K562 (cell line): ENCODE measurements around the gene ID1. TPM values are rescaled to one million over a fixed set of nuclear protein-coding genes. Genes with fewer than 3 reads are reported as not detected.

Experiments used
- ATAC-seq: fragments of 200-7000 bp; cut with Tn5 transposase; 3 replicates; pipeline ENCODE4 v1.9.1; 2020; ENCODE audit warnings: moderate library complexity
- BruUV-seq: library from RNA; stranded (reverse); fragments of 400-500 nt; replicated peaks from 2 replicates; lab custom pipeline; 2021; lab: Mats Ljungman, UMichigan
- CTCF ChIA-PET: fragments of 300-600 bp; formaldehyde crosslinking; extraction: SDS; loops from one replicate; lab custom pipeline; 2021; ENCODE audit warnings: low intra/inter-chr PET ratio; lab: Yijun Ruan, JAX
- POLR2A ChIA-PET: fragments of 300-600, 350-650 bp; sonication (Branson Sonifier 250); formaldehyde crosslinking; extraction: SDS; loops from one replicate; lab custom pipeline; 2021; ENCODE audit warnings: antibody characterized with exemption, inconsistent platforms; lab: Yijun Ruan, JAX
- DNase-seq, 4 experiments: peaks; one replicate each; pipeline versions ENCODE4 v3.0.0 to v3.0.0-alpha.2; 2011 to 2018; ENCODE audit warnings: low spot score in 3 of 4, mixed read lengths in 3 of 4; ENCODE audit errors: extremely low read depth in 1 of 4
- FAIRE-seq: peaks from 2 replicates; lab custom pipeline; 2011; peaks lifted over from hg19 to GRCh38; lab: Jason Lieb, UNC
- H2AFZ ChIP-seq: 2 replicates; pipeline ENCODE4 v1.6.0; 2011; ENCODE audit warnings: low read depth, low read length, control low read depth, inconsistent platforms
- H3K27ac ChIP-seq: fragments of 200-600 bp; 3 replicates; pipeline ENCODE4 v1.8.0; 2011; ENCODE audit warnings: low read depth, mild to moderate bottlenecking, control low read depth, inconsistent platforms, low read length, moderate library complexity, mixed read lengths; ENCODE audit errors: extremely low read depth
- H3K27me3 ChIP-seq, 2 experiments: fragments of 300-600 bp in 1 of 2; 2 replicates in 1 of 2; 3 replicates in 1 of 2; pipeline versions ENCODE4 v1.6.0 to v1.8.0; 2011; ENCODE audit warnings: inconsistent platforms in 2 of 2, low read length in 2 of 2, mild to moderate bottlenecking in 1 of 2, mixed read lengths in 1 of 2, moderate library complexity in 1 of 2; ENCODE audit not compliant: control insufficient read depth in 2 of 2, insufficient read depth in 2 of 2
- H3K36me3 ChIP-seq: fragments of 300-600 bp; 3 replicates; pipeline ENCODE4 v1.8.0; 2011; ENCODE audit warnings: mild to moderate bottlenecking, low read length, inconsistent platforms; ENCODE audit not compliant: control insufficient read depth, insufficient read depth
- H3K4me1 ChIP-seq, 2 experiments: fragments of 200-600 bp in 1 of 2; replicated peaks in 1 of 2; 2 replicates in 1 of 2; 3 replicates in 1 of 2; pipeline versions ENCODE4 v1.5.1 to v1.8.0; 2011; ENCODE audit warnings: inconsistent platforms in 2 of 2, low read length in 2 of 2, mild to moderate bottlenecking in 1 of 2, mixed read lengths in 1 of 2, moderate library complexity in 1 of 2; ENCODE audit not compliant: control insufficient read depth in 2 of 2, insufficient read depth in 2 of 2
- H3K4me2 ChIP-seq: 2 replicates; pipeline ENCODE4 v1.6.1; 2011; ENCODE audit warnings: low read length, control low read depth, inconsistent platforms, mixed read lengths; ENCODE audit not compliant: insufficient read depth
- H3K4me3 ChIP-seq: fragments of 200-600 bp; sonication (generic), shearing (Covaris generic); 2 replicates; pipeline ENCODE4 v1.5.1; 2016; ENCODE audit warnings: control low read depth, inconsistent platforms
- H3K79me2 ChIP-seq: fragments of 200-600 bp; 3 replicates; pipeline ENCODE4 v1.8.0; 2011; ENCODE audit warnings: low read length, inconsistent platforms; ENCODE audit not compliant: control insufficient read depth, insufficient read depth
- H3K9ac ChIP-seq, 2 experiments: 2 replicates each; pipeline versions ENCODE4 v1.6.0 to v1.6.1; 2011; ENCODE audit warnings: low read depth in 2 of 2, low read length in 2 of 2, control low read depth in 1 of 2, inconsistent platforms in 1 of 2, mild to moderate bottlenecking in 1 of 2, mixed read lengths in 1 of 2; ENCODE audit not compliant: insufficient read depth in 1 of 2
- H3K9me1 ChIP-seq: one replicate; pipeline ENCODE4 v1.6.0; 2011; ENCODE audit warnings: inconsistent platforms, mild to moderate bottlenecking, low read length, moderate library complexity; ENCODE audit not compliant: control insufficient read depth, insufficient read depth
- H3K9me3 ChIP-seq: replicated peaks from 2 replicates; pipeline ENCODE4 v1.5.1; 2011; ENCODE audit warnings: low read depth, low read length, inconsistent platforms; ENCODE audit not compliant: control insufficient read depth, insufficient read depth
- H4K20me1 ChIP-seq: replicated peaks from 2 replicates; pipeline ENCODE4 v1.6.1; 2011; ENCODE audit warnings: low read length, inconsistent platforms, mixed read lengths; ENCODE audit not compliant: control insufficient read depth, insufficient read depth
- ARHGAP35 ChIP-seq: fragments of 450-650 bp; IDR thresholded peaks from 2 replicates; pipeline ENCODE4 v1.6.1; 2018; ENCODE audit not compliant: partially characterized antibody
- CBX1 ChIP-seq: sonication (generic); IDR thresholded peaks from 2 replicates; pipeline ENCODE4 v1.6.1; 2016; ENCODE audit warnings: antibody characterized with exemption, low read depth, mild to moderate bottlenecking
- HOXB6 ChIP-seq: fragments of 250-450 bp; sonication (Bioruptor Pico); IDR thresholded peaks from 2 replicates; pipeline ENCODE4 v1.5.1; 2022; ENCODE audit warnings: mild to moderate bottlenecking, borderline replicate concordance
- JUNB ChIP-seq: fragments of 450-650 bp; formaldehyde crosslinking; conservative IDR thresholded peaks from 2 replicates; pipeline ENCODE4 v1.4.0; 2020; ENCODE audit warnings: mild to moderate bottlenecking
- KDM2B ChIP-seq: fragments of 250-450 bp; sonication (Bioruptor Pico); IDR thresholded peaks from 2 replicates; pipeline ENCODE4 v1.8.0; 2021; ENCODE audit warnings: mild to moderate bottlenecking, moderate library complexity
- RFX1 ChIP-seq: fragments of 450-650 bp; IDR thresholded peaks from 2 replicates; pipeline ENCODE4 v1.6.1; 2016; ENCODE audit warnings: mild to moderate bottlenecking, moderate library complexity
- SMARCA4 ChIP-seq: fragments of 450-650 bp; IDR thresholded peaks from 2 replicates; pipeline ENCODE4 v1.6.1; 2016
- WGBS: fragments of 100-300 bp; shearing (Covaris generic); methylation state at CpG from one replicate; pipeline ENCODE4 v1.1.6; 2016; ENCODE audit warnings: low coverage, mixed read lengths; ENCODE audit not compliant: insufficient coverage; ENCODE audit errors: missing lambda C conversion rate; 5-methylcytosine and 5-hydroxymethylcytosine counted together
- in situ Hi-C: fragments of 300-500 bp; cut with MboI; formaldehyde crosslinking; loops from 4 replicates; pipeline ENCODE4 v1.15.0; 2018; ENCODE audit warnings: inconsistent platforms, mixed read lengths
- intact Hi-C: fragments of 100-400 bp; cut with micrococcal nuclease; formaldehyde crosslinking; loops from 2 replicates; pipeline ENCODE4 v1.14.2; 2022
- polyA plus RNA-seq, 8 experiments: library from polyadenylated mRNA; depleted of rRNA in 4 of 8; stranded (reverse) in 5 of 8; unstranded in 3 of 8; fragments of >200 nt; fragmentation: Nextera tagmentation in 2 of 8; fragmentation: Illumina TruSeq in 1 of 8; extraction: Ambion mirVana in 2 of 8; extraction: Trizol in 1 of 8; gene quantifications; 2 replicates each; pipeline versions ENCODE4 v1.2.1 to v1.2.3, GENCODE V29; 2011 to 2014; ENCODE audit warnings: inconsistent platforms in 1 of 8, missing spikeins in 1 of 8
- total RNA-seq, 7 experiments: library from RNA; depleted of rRNA in 6 of 7; stranded (reverse); fragments of >200 nt in 6 of 7; fragmentation: Illumina TruSeq in 2 of 7; extraction: Trizol in 2 of 7; gene quantifications; 2 replicates each; pipeline versions ENCODE4 v1.2.1 to v1.2.3, GENCODE V29; 2011 to 2021; ENCODE audit warnings: low replicate concordance in 1 of 7
- TF ChIP-seq, protein P1 (sequence below), 2 experiments: fragments of 450-650 bp; conservative IDR thresholded peaks; 2 replicates each; pipeline ENCODE4 v1.6.1; 2017; ENCODE audit warnings: mild to moderate bottlenecking in 2 of 2, moderate library complexity in 2 of 2
- TF ChIP-seq, protein P2 (sequence below): fragments of 450-650 bp; IDR thresholded peaks from 2 replicates; pipeline ENCODE4 v1.6.1; 2017; ENCODE audit warnings: mild to moderate bottlenecking, moderate library complexity
- TF ChIP-seq, protein P3 (sequence below): sonication (generic); formaldehyde crosslinking; IDR thresholded peaks from 2 replicates; pipeline ENCODE4 v1.8.1; 2022; ENCODE audit warnings: missing genetic modification reagents
- TF ChIP-seq, protein P4 (sequence below): fragments of 450-650 bp; formaldehyde crosslinking; IDR thresholded peaks from 2 replicates; pipeline ENCODE4 v1.4.0; 2020; ENCODE audit warnings: mild to moderate bottlenecking, moderate library complexity
- TF ChIP-seq, protein P5 (sequence below): conservative IDR thresholded peaks from 2 replicates; pipeline ENCODE4 v1.6.1; 2011; ENCODE audit warnings: low read depth, mild to moderate bottlenecking, low read length; ENCODE audit not compliant: control insufficient read depth

Gene ID1
- total and polyA plus RNA-seq, 9 of the 15 experiments (the other 6 are each of a cell fraction or from before 2014, with no cell fraction given) = 1.4 to 358 (median 65.0) TPM

DNA sequence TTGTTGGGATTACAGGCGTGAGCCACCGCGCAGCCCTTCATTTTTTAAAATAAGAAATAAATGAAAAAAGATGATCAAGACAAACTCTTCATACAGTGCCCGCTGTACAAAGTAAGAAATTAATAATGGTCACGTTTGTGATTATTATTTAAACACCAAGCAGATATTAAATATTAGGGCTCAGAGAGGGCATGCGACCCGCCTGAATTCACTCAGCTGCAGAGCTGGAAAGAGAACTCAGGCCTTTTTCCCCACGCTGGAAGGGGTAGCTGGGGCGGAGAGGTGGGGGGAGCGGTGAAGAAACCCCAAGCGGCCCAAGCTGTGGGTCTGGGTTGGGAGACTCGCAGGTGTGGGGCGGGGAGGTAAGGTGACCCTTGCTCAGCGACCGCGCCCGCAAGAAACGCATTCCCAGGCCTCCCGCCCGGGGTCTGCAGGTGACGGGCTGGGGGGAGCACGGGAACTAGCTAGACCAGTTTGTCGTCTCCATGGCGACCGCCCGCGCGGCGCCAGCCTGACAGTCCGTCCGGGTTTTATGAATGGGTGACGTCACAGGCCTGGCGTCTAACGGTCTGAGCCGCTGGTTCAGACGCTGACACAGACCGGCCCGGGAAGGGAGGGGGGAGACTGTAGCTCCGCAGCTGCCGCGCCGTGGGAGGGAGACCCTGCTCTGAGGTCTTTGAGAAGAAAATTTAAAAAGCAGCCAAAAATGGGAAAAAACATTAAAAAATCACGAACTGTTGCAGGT is 1.1 kb upstream of the ID1 start:
- FAIRE-seq = peak; percentile 94
- 13% methylated on average over 32 of the region's 43 CpGs for WGBS
- ChIA-PET POLR2A (interaction anchor here (0.9 to 7.6 kb wide), 20 partner anchors 8 to 123 kb away, joined by 3 to 107 read pairs (median 8); partner anchors contain the start of gene BCL2L1), CTCF (no interaction called here)
- Histone ChIP-seq H3K9me1 (no peaks in the 10 kb centered on the region), H3K4me3 (peak overlapping the region; percentile 94), H4K20me1 (no peaks in the 10 kb centered on the region; the same call in 1 of the 2 replicates), H3K4me1 (peaks cover 19 to 52% of the 10 kb centered on the region in 2 experiments; a peak in 4 of 5 replicates), H3K27me3 (no peaks in the 10 kb centered on the region), H3K9me3 (no peaks in the 10 kb centered on the region), H3K4me2 (peak overlapping the region; percentile 98), H3K36me3 (peaks cover 14% of the 10 kb centered on the region; the same call in 1 of the 3 replicates), H3K27ac (peak overlapping the region; percentile 85), H2AFZ (peak overlapping the region; percentile 91), H3K79me2 (peaks cover 35% of the 10 kb centered on the region), H3K9ac (peak overlapping the region; percentile 88 to 99)
- peak; percentile 75 for ATAC-seq
- no TSS peak for BruUV-seq
- intact Hi-C loops = no loop called here
- in situ Hi-C loops = no loop called here
- DNase-seq = peak; percentile 86 to 99 (median 89)
- peak; percentile 97 for TF ChIP-seq RFX1
- TF ChIP-seq, protein P1, sequence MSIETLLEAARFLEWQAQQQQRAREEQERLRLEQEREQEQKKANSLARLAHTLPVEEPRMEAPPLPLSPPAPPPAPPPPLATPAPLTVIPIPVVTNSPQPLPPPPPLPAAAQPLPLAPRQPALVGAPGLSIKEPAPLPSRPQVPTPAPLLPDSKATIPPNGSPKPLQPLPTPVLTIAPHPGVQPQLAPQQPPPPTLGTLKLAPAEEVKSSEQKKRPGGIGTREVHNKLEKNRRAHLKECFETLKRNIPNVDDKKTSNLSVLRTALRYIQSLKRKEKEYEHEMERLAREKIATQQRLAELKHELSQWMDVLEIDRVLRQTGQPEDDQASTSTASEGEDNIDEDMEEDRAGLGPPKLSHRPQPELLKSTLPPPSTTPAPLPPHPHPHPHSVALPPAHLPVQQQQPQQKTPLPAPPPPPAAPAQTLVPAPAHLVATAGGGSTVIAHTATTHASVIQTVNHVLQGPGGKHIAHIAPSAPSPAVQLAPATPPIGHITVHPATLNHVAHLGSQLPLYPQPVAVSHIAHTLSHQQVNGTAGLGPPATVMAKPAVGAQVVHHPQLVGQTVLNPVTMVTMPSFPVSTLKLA (conservative IDR thresholded peaks at IDR 0.05) = peak in 1 of 2 experiments; percentile 73
- TF ChIP-seq, protein P2, sequence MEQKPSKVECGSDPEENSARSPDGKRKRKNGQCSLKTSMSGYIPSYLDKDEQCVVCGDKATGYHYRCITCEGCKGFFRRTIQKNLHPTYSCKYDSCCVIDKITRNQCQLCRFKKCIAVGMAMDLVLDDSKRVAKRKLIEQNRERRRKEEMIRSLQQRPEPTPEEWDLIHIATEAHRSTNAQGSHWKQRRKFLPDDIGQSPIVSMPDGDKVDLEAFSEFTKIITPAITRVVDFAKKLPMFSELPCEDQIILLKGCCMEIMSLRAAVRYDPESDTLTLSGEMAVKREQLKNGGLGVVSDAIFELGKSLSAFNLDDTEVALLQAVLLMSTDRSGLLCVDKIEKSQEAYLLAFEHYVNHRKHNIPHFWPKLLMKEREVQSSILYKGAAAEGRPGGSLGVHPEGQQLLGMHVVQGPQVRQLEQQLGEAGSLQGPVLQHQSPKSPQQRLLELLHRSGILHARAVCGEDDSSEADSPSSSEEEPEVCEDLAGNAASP = no peak
- TF ChIP-seq, protein P3, sequence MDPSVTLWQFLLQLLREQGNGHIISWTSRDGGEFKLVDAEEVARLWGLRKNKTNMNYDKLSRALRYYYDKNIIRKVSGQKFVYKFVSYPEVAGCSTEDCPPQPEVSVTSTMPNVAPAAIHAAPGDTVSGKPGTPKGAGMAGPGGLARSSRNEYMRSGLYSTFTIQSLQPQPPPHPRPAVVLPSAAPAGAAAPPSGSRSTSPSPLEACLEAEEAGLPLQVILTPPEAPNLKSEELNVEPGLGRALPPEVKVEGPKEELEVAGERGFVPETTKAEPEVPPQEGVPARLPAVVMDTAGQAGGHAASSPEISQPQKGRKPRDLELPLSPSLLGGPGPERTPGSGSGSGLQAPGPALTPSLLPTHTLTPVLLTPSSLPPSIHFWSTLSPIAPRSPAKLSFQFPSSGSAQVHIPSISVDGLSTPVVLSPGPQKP = no peak
- TF ChIP-seq, protein P4, sequence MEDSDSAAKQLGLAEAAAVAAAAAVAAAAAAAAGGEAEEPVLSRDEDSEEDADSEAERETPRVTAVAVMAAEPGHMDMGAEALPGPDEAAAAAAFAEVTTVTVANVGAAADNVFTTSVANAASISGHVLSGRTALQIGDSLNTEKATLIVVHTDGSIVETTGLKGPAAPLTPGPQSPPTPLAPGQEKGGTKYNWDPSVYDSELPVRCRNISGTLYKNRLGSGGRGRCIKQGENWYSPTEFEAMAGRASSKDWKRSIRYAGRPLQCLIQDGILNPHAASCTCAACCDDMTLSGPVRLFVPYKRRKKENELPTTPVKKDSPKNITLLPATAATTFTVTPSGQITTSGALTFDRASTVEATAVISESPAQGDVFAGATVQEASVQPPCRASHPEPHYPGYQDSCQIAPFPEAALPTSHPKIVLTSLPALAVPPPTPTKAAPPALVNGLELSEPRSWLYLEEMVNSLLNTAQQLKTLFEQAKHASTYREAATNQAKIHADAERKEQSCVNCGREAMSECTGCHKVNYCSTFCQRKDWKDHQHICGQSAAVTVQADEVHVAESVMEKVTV (CRISPR knock-in tag) = 0 out of 2 replicates have a peak, but pooled peaks have one; percentile 6
- TF ChIP-seq, protein P5, sequence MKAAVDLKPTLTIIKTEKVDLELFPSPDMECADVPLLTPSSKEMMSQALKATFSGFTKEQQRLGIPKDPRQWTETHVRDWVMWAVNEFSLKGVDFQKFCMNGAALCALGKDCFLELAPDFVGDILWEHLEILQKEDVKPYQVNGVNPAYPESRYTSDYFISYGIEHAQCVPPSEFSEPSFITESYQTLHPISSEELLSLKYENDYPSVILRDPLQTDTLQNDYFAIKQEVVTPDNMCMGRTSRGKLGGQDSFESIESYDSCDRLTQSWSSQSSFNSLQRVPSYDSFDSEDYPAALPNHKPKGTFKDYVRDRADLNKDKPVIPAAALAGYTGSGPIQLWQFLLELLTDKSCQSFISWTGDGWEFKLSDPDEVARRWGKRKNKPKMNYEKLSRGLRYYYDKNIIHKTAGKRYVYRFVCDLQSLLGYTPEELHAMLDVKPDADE = peak; percentile 75
- TF ChIP-seq JUNB = peak; percentile 43; the same call in 1 of the 2 replicates
- no peak for TF ChIP-seq KDM2B (CRISPR knock-in tag)
- no peak for TF ChIP-seq ARHGAP35
- TF ChIP-seq SMARCA4 = peak; percentile 38; the same call in 1 of the 2 replicates
- TF ChIP-seq CBX1 = peak; percentile 76; the same call in 1 of the 2 replicates
- TF ChIP-seq HOXB6 (CRISPR knock-in tag) = no peak
